ENCODE measurements around the gene NR1D2. TPM values are rescaled to one million over a fixed set of nuclear protein-coding genes. Genes with fewer than 3 reads are reported as not detected.
"Not testable (repeated sequence)": the region's sequence is repeated elsewhere in the genome, so short reads cannot be mapped to it uniquely, and the experiment has no call there.

NR1D2 gene
- total and polyA plus RNA-seq, 5 experiments from 2014 or later, result 23.4 to 56.7 (median 46.3) TPM

DNA sequence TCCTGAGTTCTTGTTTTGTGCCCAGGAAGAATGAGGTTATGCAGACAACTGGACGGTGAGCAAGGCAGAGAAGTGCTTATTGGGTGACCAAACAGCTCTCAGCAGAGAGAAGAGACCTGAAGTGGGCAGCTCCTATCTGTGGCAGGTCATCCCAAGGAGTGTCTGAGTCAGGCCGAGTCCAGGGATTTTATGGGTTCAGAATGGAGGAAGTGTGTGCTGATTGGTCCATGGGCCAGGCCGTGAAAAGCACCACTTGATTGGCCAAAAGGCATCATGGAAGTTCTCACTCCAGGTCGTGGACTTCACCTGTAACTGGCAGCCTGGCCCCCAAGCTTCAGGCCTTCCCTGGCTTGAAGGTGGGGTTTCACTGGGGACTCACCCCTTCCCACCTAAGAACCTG is 74.5 kb downstream of the NR1D2 start:
- Mint-ChIP-seq H3K27ac (no peak overlapping the region), H3K27me3 (no peaks in the 10 kb centered on the region)

GRCh38 chr3:24020036-24020691 is 75.1 kb downstream of the NR1D2 start:
- H3K9me3 Mint-ChIP-seq, result no peaks in the 10 kb centered on the region
- H3K27ac Mint-ChIP-seq, result no peak overlapping the region
- H3K4me1 Mint-ChIP-seq, result peaks cover 0 to 3% (median 0%) of the 10 kb centered on the region in 4 donors
- no peak for DNase-seq
- POLR2A ChIA-PET, result interaction anchor here (0.6 kb wide), 2 partner anchors 15 to 1583 kb away, joined by 3 to 8 read pairs; no protein-coding TSS in a partner anchor
- no peak overlapping the region for H3K4me3 Mint-ChIP-seq
- ATAC-seq, result no peak
- H3K27me3 Mint-ChIP-seq, result no peaks in the 10 kb centered on the region
- H3K36me3 Mint-ChIP-seq, result no peaks in the 10 kb centered on the region

More for the DNA sequence above, 74.5 kb downstream of the NR1D2 start:
- ATAC-seq (no peak), DNase-seq (no peak)
- Mint-ChIP-seq H3K36me3 (no peaks in the 10 kb centered on the region), H3K9me3 (no peaks in the 10 kb centered on the region), H3K4me1 (peaks cover 0 to 3% (median 0%) of the 10 kb centered on the region in 4 donors), H3K4me3 (no peak overlapping the region)
- POLR2A ChIA-PET, result interaction anchor here (0.6 kb wide), 2 partner anchors 15 to 1583 kb away, joined by 3 to 8 read pairs; no protein-coding TSS in a partner anchor

- Mint-ChIP-seq H3K4me3 (no peak overlapping the region), H3K27ac (no peak overlapping the region), H3K9me3 (no peaks in the 10 kb centered on the region), H3K27me3 (no peaks in the 10 kb centered on the region), H3K4me1 (no peaks in the 10 kb centered on the region), H3K36me3 (no peaks in the 10 kb centered on the region)
- DNase-seq (no peak), ATAC-seq (no peak)
- POLR2A ChIA-PET, result no interaction called here
Measured at GRCh38 chr3:24023197-24023596, 78.1 kb downstream of the NR1D2 start.

- no peak overlapping the region for H3K4me3 Mint-ChIP-seq
- DNase-seq (no peak), ATAC-seq (no peak)
- peaks cover 0 to under 1% (median 0%) of the 10 kb centered on the region in 3 donors for H3K36me3 Mint-ChIP-seq
- H3K9me3 Mint-ChIP-seq, result no peaks in the 10 kb centered on the region
- POLR2A ChIA-PET, result no interaction called here
- peaks cover 0 to 3% (median 0%) of the 10 kb centered on the region in 5 donors for H3K27me3 Mint-ChIP-seq
- no peaks in the 10 kb centered on the region for H3K4me1 Mint-ChIP-seq
- H3K27ac Mint-ChIP-seq, result no peak overlapping the region
Measured at GRCh38 chr3:24025805-24026204, 80.7 kb downstream of the NR1D2 start.

- H3K36me3 Mint-ChIP-seq, H3K4me1 Mint-ChIP-seq, ATAC-seq, H3K27me3 Mint-ChIP-seq, DNase-seq, H3K4me3 Mint-ChIP-seq, H3K27ac Mint-ChIP-seq, POLR2A ChIA-PET, H3K9me3 Mint-ChIP-seq: not testable (repeated sequence)
Measured at GRCh38 chr3:24026665-24027064, 81.6 kb downstream of the NR1D2 start.

- H3K4me1 Mint-ChIP-seq, result no peaks in the 10 kb centered on the region
Measured at GRCh38 chr3:24027946-24028345, 82.9 kb downstream of the NR1D2 start.

More at GRCh38 chr3:24027946-24028345, 82.9 kb downstream of the NR1D2 start:
- DNase-seq, result no peak
- Mint-ChIP-seq H3K27ac (no peak overlapping the region), H3K36me3 (peaks cover 0 to 6% (median 5%) of the 10 kb centered on the region in 3 donors), H3K9me3 (peaks cover 0 to 10% (median 2%) of the 10 kb centered on the region in 9 donors), H3K27me3 (peaks cover 0 to 3% (median 0%) of the 10 kb centered on the region in 5 donors), H3K4me3 (no peak overlapping the region)
- POLR2A ChIA-PET, result no interaction called here
- ATAC-seq, result no peak

Other genes with a start within 250 kb of the NR1D2 start
- gene UBE2E1, start 139.3 kb upstream of the NR1D2 start, total RNA-seq, result 10 to 100 TPM; 57.0 to 65.6 TPM
- gene UBE2E1, start 139.3 kb upstream of the NR1D2 start, polyA plus RNA-seq, result 10 to 100 TPM in 1 of 3 donors, 1 to 10 TPM in 2; 5.6 to 14.7 (median 9.8) TPM
- 1 to 10 TPM; 6.2 to 6.4 TPM for gene NKIRAS1, start 28.3 kb upstream of the NR1D2 start, total RNA-seq
- 1 to 10 TPM; 2.8 to 4.6 (median 4.1) TPM for gene NKIRAS1, start 28.3 kb upstream of the NR1D2 start, polyA plus RNA-seq
- 1,000 to 10,000 TPM; 2,184 to 2,265 TPM for gene RPL15, start 28.2 kb upstream of the NR1D2 start, total RNA-seq
- 1,000 to 10,000 TPM; 5,952 to 6,458 (median 6,299) TPM for gene RPL15, start 28.2 kb upstream of the NR1D2 start, polyA plus RNA-seq

Measured in naive thymus-derived CD8-positive, alpha-beta T cell (primary cell).